ENCODE results near the gene PTGES3L. TPM values are rescaled to one million over a fixed set of nuclear protein-coding genes. Genes with fewer than 3 reads are reported as not detected.

Gene PTGES3L
- total and polyA plus RNA-seq, 2 of the 13 experiments (the other 11 are each of a cell fraction or from before 2014, with no cell fraction given): 1.2 to 2.9 TPM

DNA sequence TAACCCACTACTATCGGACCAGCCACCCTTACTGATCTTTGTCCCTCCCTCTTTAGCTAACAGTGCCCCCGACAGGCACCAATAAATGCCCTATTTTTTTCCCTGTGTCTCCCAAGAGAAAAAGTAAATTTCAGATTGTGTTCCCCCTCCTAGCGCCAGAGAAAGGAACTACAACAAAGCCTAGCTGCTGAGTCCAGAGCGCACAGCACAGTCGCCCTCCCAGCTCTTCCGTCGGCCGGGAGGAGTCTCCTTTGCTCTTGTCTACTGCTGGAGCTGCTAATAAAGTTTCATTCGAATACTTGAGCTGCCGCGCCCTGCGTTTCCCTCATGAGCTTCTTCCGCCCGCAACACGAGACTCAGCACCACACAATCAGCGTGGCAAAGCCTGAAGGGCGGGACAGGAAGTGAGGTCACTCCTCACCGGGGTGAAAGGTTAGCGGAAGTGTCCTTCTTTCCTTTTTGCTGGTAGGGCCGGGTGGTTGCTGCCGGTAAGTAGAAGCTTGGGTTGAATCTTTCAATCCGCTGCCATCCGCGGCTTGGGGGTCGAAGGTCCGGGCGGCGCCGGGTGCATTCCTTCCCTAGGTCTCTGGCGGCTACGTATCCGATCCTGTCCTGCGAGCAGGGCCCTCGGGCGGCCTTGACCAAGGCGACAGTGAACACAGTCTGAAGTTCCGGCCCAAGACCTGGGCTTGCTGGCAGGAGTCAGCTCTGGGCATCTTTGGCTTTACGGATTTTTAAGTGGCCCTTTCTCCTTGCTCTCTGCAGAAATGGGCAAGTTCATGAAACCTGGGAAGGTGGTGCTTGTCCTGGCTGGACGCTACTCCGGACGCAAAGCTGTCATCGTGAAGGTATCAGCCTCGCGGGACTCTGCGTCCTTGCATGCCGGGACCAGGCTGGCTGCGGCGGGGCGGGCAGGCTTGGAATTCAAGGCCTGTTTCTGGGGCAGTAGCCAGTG lies 18.4 kb upstream of the PTGES3L start, which contains the start of gene RPL27 (continued):
- TF ChIP-seq, protein P1, sequence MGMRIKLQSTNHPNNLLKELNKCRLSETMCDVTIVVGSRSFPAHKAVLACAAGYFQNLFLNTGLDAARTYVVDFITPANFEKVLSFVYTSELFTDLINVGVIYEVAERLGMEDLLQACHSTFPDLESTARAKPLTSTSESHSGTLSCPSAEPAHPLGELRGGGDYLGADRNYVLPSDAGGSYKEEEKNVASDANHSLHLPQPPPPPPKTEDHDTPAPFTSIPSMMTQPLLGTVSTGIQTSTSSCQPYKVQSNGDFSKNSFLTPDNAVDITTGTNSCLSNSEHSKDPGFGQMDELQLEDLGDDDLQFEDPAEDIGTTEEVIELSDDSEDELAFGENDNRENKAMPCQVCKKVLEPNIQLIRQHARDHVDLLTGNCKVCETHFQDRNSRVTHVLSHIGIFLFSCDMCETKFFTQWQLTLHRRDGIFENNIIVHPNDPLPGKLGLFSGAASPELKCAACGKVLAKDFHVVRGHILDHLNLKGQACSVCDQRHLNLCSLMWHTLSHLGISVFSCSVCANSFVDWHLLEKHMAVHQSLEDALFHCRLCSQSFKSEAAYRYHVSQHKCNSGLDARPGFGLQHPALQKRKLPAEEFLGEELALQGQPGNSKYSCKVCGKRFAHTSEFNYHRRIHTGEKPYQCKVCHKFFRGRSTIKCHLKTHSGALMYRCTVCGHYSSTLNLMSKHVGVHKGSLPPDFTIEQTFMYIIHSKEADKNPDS (CRISPR knock-in tag; IDR thresholded peaks at IDR 0.05): peak; percentile 87; the same call in 1 of the 2 replicates
- TF ChIP-seq HIVEP1 (CRISPR knock-in tag; IDR thresholded peaks at IDR 0.05): peak; percentile 84
- TF ChIP-seq TBL1XR1 (IDR thresholded peaks at IDR 0.05; ENCODE audit: borderline replicate concordance, low read length, partially characterized antibody): peak; percentile 76
- TF ChIP-seq NPAS2 (CRISPR knock-in tag; IDR thresholded peaks at IDR 0.05; ENCODE audit: borderline replicate concordance): no peak
- TF ChIP-seq, protein P2, sequence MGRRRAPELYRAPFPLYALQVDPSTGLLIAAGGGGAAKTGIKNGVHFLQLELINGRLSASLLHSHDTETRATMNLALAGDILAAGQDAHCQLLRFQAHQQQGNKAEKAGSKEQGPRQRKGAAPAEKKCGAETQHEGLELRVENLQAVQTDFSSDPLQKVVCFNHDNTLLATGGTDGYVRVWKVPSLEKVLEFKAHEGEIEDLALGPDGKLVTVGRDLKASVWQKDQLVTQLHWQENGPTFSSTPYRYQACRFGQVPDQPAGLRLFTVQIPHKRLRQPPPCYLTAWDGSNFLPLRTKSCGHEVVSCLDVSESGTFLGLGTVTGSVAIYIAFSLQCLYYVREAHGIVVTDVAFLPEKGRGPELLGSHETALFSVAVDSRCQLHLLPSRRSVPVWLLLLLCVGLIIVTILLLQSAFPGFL (CRISPR knock-in tag; IDR thresholded peaks at IDR 0.05): no peak
- peak; percentile 97; the same call in 1 of the 2 replicates for TF ChIP-seq ZNF703 (CRISPR knock-in tag; IDR thresholded peaks at IDR 0.05; ENCODE audit: borderline replicate concordance)
- TF ChIP-seq SP140L (CRISPR knock-in tag; IDR thresholded peaks at IDR 0.05; ENCODE audit: borderline replicate concordance): peak; percentile 67
- TF ChIP-seq MBNL3 (CRISPR knock-in tag; conservative IDR thresholded peaks at IDR 0.05): no peak
- TF ChIP-seq THYN1 (CRISPR knock-in tag; IDR thresholded peaks at IDR 0.05; ENCODE audit: borderline replicate concordance, low read depth): no peak
- TF ChIP-seq TSC22D2 (CRISPR knock-in tag; IDR thresholded peaks at IDR 0.05; ENCODE audit: borderline replicate concordance): peak; percentile 89; the same call in 1 of the 2 replicates
- peak; percentile 98 for TF ChIP-seq ATF1 (CRISPR knock-in tag; IDR thresholded peaks at IDR 0.05)
- TF ChIP-seq, protein P3, sequence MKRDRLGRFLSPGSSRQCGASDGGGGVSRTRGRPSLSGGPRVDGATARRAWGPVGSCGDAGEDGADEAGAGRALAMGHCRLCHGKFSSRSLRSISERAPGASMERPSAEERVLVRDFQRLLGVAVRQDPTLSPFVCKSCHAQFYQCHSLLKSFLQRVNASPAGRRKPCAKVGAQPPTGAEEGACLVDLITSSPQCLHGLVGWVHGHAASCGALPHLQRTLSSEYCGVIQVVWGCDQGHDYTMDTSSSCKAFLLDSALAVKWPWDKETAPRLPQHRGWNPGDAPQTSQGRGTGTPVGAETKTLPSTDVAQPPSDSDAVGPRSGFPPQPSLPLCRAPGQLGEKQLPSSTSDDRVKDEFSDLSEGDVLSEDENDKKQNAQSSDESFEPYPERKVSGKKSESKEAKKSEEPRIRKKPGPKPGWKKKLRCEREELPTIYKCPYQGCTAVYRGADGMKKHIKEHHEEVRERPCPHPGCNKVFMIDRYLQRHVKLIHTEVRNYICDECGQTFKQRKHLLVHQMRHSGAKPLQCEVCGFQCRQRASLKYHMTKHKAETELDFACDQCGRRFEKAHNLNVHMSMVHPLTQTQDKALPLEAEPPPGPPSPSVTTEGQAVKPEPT (CRISPR knock-in tag; IDR thresholded peaks at IDR 0.05; ENCODE audit: low read depth): peak; percentile 90; the same call in 1 of the 2 replicates
- TF ChIP-seq ARNT2 (CRISPR knock-in tag; IDR thresholded peaks at IDR 0.05; ENCODE audit: low read depth): peak; percentile 94; the same call in 1 of the 2 replicates
- TF ChIP-seq, protein P4, sequence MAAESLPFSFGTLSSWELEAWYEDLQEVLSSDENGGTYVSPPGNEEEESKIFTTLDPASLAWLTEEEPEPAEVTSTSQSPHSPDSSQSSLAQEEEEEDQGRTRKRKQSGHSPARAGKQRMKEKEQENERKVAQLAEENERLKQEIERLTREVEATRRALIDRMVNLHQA (CRISPR knock-in tag; IDR thresholded peaks at IDR 0.05): 0 out of 2 replicates have a peak, but pooled peaks have one; percentile 34
- no peak; the same call in 1 of the 2 replicates for TF ChIP-seq PRMT3 (CRISPR knock-in tag; IDR thresholded peaks at IDR 0.05; ENCODE audit: borderline replicate concordance, low read depth)
- peak; percentile 78 for TF ChIP-seq HNF4A (CRISPR knock-in tag; IDR thresholded peaks at IDR 0.05)
- TF ChIP-seq ZNF367 (CRISPR knock-in tag; IDR thresholded peaks at IDR 0.05; ENCODE audit: borderline replicate concordance): no peak; the same call in none of the 2 replicates
- TF ChIP-seq, protein P5, sequence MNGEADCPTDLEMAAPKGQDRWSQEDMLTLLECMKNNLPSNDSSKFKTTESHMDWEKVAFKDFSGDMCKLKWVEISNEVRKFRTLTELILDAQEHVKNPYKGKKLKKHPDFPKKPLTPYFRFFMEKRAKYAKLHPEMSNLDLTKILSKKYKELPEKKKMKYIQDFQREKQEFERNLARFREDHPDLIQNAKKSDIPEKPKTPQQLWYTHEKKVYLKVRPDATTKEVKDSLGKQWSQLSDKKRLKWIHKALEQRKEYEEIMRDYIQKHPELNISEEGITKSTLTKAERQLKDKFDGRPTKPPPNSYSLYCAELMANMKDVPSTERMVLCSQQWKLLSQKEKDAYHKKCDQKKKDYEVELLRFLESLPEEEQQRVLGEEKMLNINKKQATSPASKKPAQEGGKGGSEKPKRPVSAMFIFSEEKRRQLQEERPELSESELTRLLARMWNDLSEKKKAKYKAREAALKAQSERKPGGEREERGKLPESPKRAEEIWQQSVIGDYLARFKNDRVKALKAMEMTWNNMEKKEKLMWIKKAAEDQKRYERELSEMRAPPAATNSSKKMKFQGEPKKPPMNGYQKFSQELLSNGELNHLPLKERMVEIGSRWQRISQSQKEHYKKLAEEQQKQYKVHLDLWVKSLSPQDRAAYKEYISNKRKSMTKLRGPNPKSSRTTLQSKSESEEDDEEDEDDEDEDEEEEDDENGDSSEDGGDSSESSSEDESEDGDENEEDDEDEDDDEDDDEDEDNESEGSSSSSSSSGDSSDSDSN (CRISPR knock-in tag; IDR thresholded peaks at IDR 0.05): peak; percentile 85
- peak; percentile 99 for TF ChIP-seq ZNF124 (CRISPR knock-in tag; IDR thresholded peaks at IDR 0.05)
- TF ChIP-seq NR2F6 (IDR thresholded peaks at IDR 0.05): peak; percentile 95
- peak; percentile 93 for TF ChIP-seq NR2F6 (CRISPR knock-in tag; IDR thresholded peaks at IDR 0.05)

Measured in HepG2 (cell line).